Measurements from ENCODE around the gene GPR153. TPM values are rescaled to one million over a fixed set of nuclear protein-coding genes. Genes with fewer than 3 reads are reported as not detected.

The GPR153 gene
- total and polyA plus RNA-seq, 2 donors (not counting 1 experiment from before 2014, with no cell fraction given) = 0.04 to 0.20 TPM

DNA sequence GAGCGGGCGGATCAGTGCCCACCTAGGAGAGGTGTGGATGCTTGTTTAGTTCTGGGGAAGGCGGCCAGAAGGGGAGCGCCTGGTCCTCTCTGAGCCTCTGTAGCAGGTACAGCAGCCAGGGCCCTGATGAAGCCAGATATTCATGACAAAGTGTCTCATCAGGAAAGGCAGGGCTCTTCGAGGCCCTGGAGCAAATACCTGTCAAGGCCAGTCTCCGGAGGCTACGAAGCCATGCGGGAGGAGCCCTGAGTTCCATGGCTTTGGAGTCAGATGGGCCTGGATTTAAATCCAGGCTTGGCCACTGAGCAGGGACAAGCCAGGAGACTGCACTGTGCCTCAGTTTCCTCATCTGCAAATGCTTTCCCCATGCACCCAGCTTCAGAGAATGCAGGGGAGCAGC lies 25.4 kb upstream of the GPR153 start:
- CTCF ChIA-PET = no interaction called here

DNA sequence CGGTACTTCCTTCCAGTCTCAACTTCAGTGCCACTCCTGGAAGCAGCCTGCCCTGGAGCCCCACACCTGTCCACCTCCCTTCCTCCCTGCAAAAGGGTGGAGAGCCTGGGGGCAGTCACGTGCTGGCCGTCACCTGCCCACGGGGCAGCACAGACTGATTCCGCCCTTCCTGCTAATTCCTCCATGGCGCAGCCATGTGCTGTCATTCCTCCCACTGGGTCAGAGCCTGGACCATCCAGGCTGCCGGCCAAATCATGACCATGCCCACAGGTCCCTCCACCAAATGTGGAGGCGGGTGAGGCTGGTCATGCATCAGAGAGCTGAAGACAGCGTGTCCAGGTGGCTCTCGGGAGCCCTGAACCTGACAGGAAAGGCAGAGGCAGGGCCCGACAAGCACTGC lies 24.4 kb upstream of the GPR153 start:
- no peak for DNase-seq
- Mint-ChIP-seq H3K27me3 (no peaks in the 10 kb centered on the region), H3K4me3 (no peak overlapping the region), H3K4me1 (no peaks in the 10 kb centered on the region), H3K9me3 (ENCODE audit: insufficient read depth) (no peaks in the 10 kb centered on the region), H3K27ac (no peak overlapping the region)
- Histone ChIP-seq H3K27me3 (replicated peaks in 1 of 4; ENCODE audit: control extremely low read depth in 1 of 4, control insufficient read depth in 3 of 4, insufficient read depth in 4 of 4, low read length in 3 of 4) (no peaks in the 10 kb centered on the region), H3K9ac (ENCODE audit: low read length) (no peak overlapping the region), H3K4me3 (ENCODE audit: control extremely low read depth in 1 of 5, extremely low read depth in 1 of 5, insufficient read depth in 1 of 5, low read depth in 2 of 5, low read length in 4 of 5) (no peak overlapping the region), H3K4me2 (replicated peaks; ENCODE audit: low read depth, low read length, poor library complexity, severe bottlenecking) (no peak overlapping the region), H2AFZ (ENCODE audit: insufficient read depth, low read depth, low read length, poor library complexity, severe bottlenecking) (no peak overlapping the region), H3K79me2 (ENCODE audit: control insufficient read depth, insufficient read depth, low read length) (no peaks in the 10 kb centered on the region), H4K20me1 (ENCODE audit: control insufficient read depth, insufficient read depth, low read length, poor library complexity, severe bottlenecking) (no peaks in the 10 kb centered on the region), H3K9me3 (ENCODE audit: control extremely low read depth in 1 of 3, control insufficient read depth in 2 of 3, insufficient read depth in 1 of 3, low read length in 2 of 3) (no peaks in the 10 kb centered on the region), H3K27ac (ENCODE audit: low read length in 2 of 2) (no peak overlapping the region), H3K36me3 (replicated peaks in 1 of 2; ENCODE audit: control extremely low read depth in 1 of 2, control insufficient read depth in 1 of 2, extremely low read depth in 1 of 2, insufficient read depth in 2 of 2, low read length in 1 of 2) (no peaks in the 10 kb centered on the region), H3K4me1 (ENCODE audit: control insufficient read depth in 2 of 2, insufficient read depth in 2 of 2, low read length in 2 of 2) (no peaks in the 10 kb centered on the region)
- intact Hi-C loops (cut with micrococcal nuclease) = no loop called here
- 88% methylated on average over 11 of the region's 11 CpGs for WGBS (ENCODE audit: insufficient coverage)
- ATAC-seq (ENCODE audit: low read depth) = no peak
- TF ChIP-seq EZH2 (IDR thresholded peaks at IDR 0.05; ENCODE audit: borderline replicate concordance, insufficient read depth, low read depth, low read length, poor library complexity, severe bottlenecking) = no peak
- TF ChIP-seq, protein P1, sequence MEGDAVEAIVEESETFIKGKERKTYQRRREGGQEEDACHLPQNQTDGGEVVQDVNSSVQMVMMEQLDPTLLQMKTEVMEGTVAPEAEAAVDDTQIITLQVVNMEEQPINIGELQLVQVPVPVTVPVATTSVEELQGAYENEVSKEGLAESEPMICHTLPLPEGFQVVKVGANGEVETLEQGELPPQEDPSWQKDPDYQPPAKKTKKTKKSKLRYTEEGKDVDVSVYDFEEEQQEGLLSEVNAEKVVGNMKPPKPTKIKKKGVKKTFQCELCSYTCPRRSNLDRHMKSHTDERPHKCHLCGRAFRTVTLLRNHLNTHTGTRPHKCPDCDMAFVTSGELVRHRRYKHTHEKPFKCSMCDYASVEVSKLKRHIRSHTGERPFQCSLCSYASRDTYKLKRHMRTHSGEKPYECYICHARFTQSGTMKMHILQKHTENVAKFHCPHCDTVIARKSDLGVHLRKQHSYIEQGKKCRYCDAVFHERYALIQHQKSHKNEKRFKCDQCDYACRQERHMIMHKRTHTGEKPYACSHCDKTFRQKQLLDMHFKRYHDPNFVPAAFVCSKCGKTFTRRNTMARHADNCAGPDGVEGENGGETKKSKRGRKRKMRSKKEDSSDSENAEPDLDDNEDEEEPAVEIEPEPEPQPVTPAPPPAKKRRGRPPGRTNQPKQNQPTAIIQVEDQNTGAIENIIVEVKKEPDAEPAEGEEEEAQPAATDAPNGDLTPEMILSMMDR (IDR thresholded peaks at IDR 0.05) = no peak
- ChIA-PET CTCF (no interaction called here), POLR2A (no interaction called here)

More for the DNA sequence above, 25.4 kb upstream of the GPR153 start:
- TF ChIP-seq, protein P1 (IDR thresholded peaks at IDR 0.05) = no peak
- no peak for TF ChIP-seq EZH2 (IDR thresholded peaks at IDR 0.05; ENCODE audit: borderline replicate concordance, insufficient read depth, low read depth, low read length, poor library complexity, severe bottlenecking)
- intact Hi-C loops (cut with micrococcal nuclease) = no loop called here
- no peaks in the 10 kb centered on the region for H3K9me3 Mint-ChIP-seq (ENCODE audit: insufficient read depth)
- Histone ChIP-seq H3K79me2 (ENCODE audit: control insufficient read depth, insufficient read depth, low read length) (no peaks in the 10 kb centered on the region), H3K4me3 (ENCODE audit: control extremely low read depth in 1 of 5, extremely low read depth in 1 of 5, insufficient read depth in 1 of 5, low read depth in 2 of 5, low read length in 4 of 5) (no peak overlapping the region), H3K9me3 (ENCODE audit: control extremely low read depth in 1 of 3, control insufficient read depth in 2 of 3, insufficient read depth in 1 of 3, low read length in 2 of 3) (no peaks in the 10 kb centered on the region), H4K20me1 (ENCODE audit: control insufficient read depth, insufficient read depth, low read length, poor library complexity, severe bottlenecking) (no peaks in the 10 kb centered on the region), H3K4me1 (ENCODE audit: control insufficient read depth in 2 of 2, insufficient read depth in 2 of 2, low read length in 2 of 2) (no peaks in the 10 kb centered on the region), H3K4me2 (replicated peaks; ENCODE audit: low read depth, low read length, poor library complexity, severe bottlenecking) (no peak overlapping the region), H3K9ac (ENCODE audit: low read length) (no peak overlapping the region), H2AFZ (ENCODE audit: insufficient read depth, low read depth, low read length, poor library complexity, severe bottlenecking) (no peak overlapping the region), H3K36me3 (replicated peaks in 1 of 2; ENCODE audit: control extremely low read depth in 1 of 2, control insufficient read depth in 1 of 2, extremely low read depth in 1 of 2, insufficient read depth in 2 of 2, low read length in 1 of 2) (no peaks in the 10 kb centered on the region), H3K27me3 (replicated peaks in 1 of 4; ENCODE audit: control extremely low read depth in 1 of 4, control insufficient read depth in 3 of 4, insufficient read depth in 4 of 4, low read length in 3 of 4) (no peaks in the 10 kb centered on the region), H3K27ac (ENCODE audit: low read length in 2 of 2) (no peak overlapping the region)
- DNase-seq (no peak), ATAC-seq (ENCODE audit: low read depth) (no peak)
- no peak overlapping the region for H3K27ac Mint-ChIP-seq
- no peaks in the 10 kb centered on the region for H3K27me3 Mint-ChIP-seq
- no peak overlapping the region for H3K4me3 Mint-ChIP-seq
- WGBS (ENCODE audit: insufficient coverage) = 97% methylated on average over 8 of the region's 8 CpGs
- no peaks in the 10 kb centered on the region for H3K4me1 Mint-ChIP-seq
- POLR2A ChIA-PET = no interaction called here
